Hepatocyte (in vitro differentiated cells): ENCODE results near the gene NKAIN2. TPM values are rescaled to one million over a fixed set of nuclear protein-coding genes. Genes with fewer than 3 reads are reported as not detected.

ENCODE experiments used
- DNase-seq: peaks from one replicate; pipeline ENCODE4 v3.0.0-alpha.2; 2016; ENCODE audit warnings: low spot score
- H2AFZ ChIP-seq: fragments of 200-600 bp; sonication (generic); 2 replicates; pipeline ENCODE4 v1.6.0; 2016; ENCODE audit warnings: antibody characterized with exemption, mild to moderate bottlenecking
- H3K27ac ChIP-seq: fragments of 200-600 bp; sonication (generic); 2 replicates; pipeline ENCODE4 v1.5.1; 2016; ENCODE audit warnings: mild to moderate bottlenecking
- H3K27me3 ChIP-seq: fragments of 200-600 bp; sonication (generic); 2 replicates; pipeline ENCODE4 v1.6.1; 2016
- H3K36me3 ChIP-seq: fragments of 200-600 bp; sonication (generic); replicated peaks from 2 replicates; pipeline ENCODE4 v1.5.1; 2016; ENCODE audit warnings: low read depth; ENCODE audit not compliant: insufficient read depth
- H3K4me1 ChIP-seq: fragments of 200-600 bp; sonication (generic); 2 replicates; pipeline ENCODE4 v1.5.1; 2016; ENCODE audit warnings: mild to moderate bottlenecking, moderate library complexity; ENCODE audit not compliant: insufficient read depth
- H3K4me2 ChIP-seq: fragments of 200-600 bp; sonication (generic); 2 replicates; pipeline ENCODE4 v1.6.0; 2016
- H3K4me3 ChIP-seq: fragments of 200-600 bp; sonication (generic); 2 replicates; pipeline ENCODE4 v1.5.1; 2016; ENCODE audit warnings: mild to moderate bottlenecking
- H3K79me2 ChIP-seq: fragments of 200-600 bp; sonication (generic); 2 replicates; pipeline ENCODE4 v1.6.0; 2017; ENCODE audit warnings: mild to moderate bottlenecking
- H3K9me2 ChIP-seq: fragments of 200-600 bp; sonication (generic); replicated peaks from 2 replicates; pipeline ENCODE4 v1.6.0; 2017; ENCODE audit warnings: mild to moderate bottlenecking; ENCODE audit not compliant: insufficient read depth
- H3K9me3 ChIP-seq: fragments of 200-600 bp; sonication (generic); 2 replicates; pipeline ENCODE4 v1.5.1; 2016; ENCODE audit warnings: low read depth, mild to moderate bottlenecking
- H4K20me1 ChIP-seq: fragments of 200-600 bp; sonication (generic); 2 replicates; pipeline ENCODE4 v1.6.0; 2016; ENCODE audit warnings: mild to moderate bottlenecking; ENCODE audit not compliant: insufficient read depth, poor library complexity, severe bottlenecking
- EZH2 ChIP-seq: fragments of 200-600 bp; sonication (generic); IDR thresholded peaks from 2 replicates; pipeline ENCODE4 v1.6.1; 2016; ENCODE audit warnings: antibody characterized with exemption, mild to moderate bottlenecking, borderline replicate concordance
- EZH2phosphoT487 ChIP-seq: fragments of 200-600 bp; sonication (generic); IDR thresholded peaks from one replicate; pipeline ENCODE4 v1.6.1; 2018; ENCODE audit warnings: antibody characterized with exemption, mild to moderate bottlenecking, low read depth, moderate library complexity; ENCODE audit not compliant: unreplicated experiment, severe bottlenecking
- WGBS: methylation state at CpG from one replicate; pipeline ENCODE4 v1.1.6; 2016; ENCODE audit warnings: low lambda C conversion rate; ENCODE audit errors: missing lambda C conversion rate; 5-methylcytosine and 5-hydroxymethylcytosine counted together
- polyA plus RNA-seq: library from polyadenylated mRNA; unstranded; fragments of >200 nt; fragmentation: Nextera tagmentation; extraction: Ambion mirVana; gene quantifications from 2 replicates; pipeline ENCODE4 v1.2.1, GENCODE V29; 2016
- total RNA-seq: library from RNA; depleted of rRNA; stranded (reverse); fragments of >200 nt; gene quantifications from 2 replicates; pipeline ENCODE4 v1.2.3, GENCODE V29; 2014
- TF ChIP-seq, protein P1 (sequence below): fragments of 200-600 bp; sonication (generic); IDR thresholded peaks from 2 replicates; pipeline ENCODE4 v1.5.1; 2016; ENCODE audit warnings: antibody characterized with exemption, mild to moderate bottlenecking; ENCODE audit not compliant: poor library complexity

Gene NKAIN2
- total and polyA plus RNA-seq, 2 experiments from 2014 or later = 0.48 to 2.6 TPM

DNA sequence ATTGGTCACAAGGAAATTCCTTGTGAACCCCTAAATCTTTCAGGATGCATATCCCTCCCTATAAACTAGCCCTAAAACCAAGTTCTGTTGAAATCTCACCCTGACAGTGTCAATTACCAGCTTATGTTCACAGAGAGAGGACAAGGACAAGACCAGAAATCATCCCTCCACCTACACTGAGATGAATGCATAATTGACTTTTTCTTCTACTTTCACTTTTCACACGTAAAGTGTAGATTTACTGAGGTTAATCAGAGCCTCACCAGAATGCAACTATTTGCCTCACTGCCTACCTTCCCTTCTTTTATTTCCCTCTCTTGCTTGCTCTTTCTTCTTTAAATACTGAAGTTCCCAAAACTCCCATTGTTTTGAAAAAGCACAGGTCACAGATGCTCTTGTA, 15.3 kb upstream of the NKAIN2 start:
- WGBS = 94% methylated on average over 1 of the region's 1 CpG
- H3K27me3 ChIP-seq = peaks cover 6% of the 10 kb centered on the region
- TF ChIP-seq EZH2phosphoT487 (no peak), EZH2 (no peak)
- TF ChIP-seq, protein P1, sequence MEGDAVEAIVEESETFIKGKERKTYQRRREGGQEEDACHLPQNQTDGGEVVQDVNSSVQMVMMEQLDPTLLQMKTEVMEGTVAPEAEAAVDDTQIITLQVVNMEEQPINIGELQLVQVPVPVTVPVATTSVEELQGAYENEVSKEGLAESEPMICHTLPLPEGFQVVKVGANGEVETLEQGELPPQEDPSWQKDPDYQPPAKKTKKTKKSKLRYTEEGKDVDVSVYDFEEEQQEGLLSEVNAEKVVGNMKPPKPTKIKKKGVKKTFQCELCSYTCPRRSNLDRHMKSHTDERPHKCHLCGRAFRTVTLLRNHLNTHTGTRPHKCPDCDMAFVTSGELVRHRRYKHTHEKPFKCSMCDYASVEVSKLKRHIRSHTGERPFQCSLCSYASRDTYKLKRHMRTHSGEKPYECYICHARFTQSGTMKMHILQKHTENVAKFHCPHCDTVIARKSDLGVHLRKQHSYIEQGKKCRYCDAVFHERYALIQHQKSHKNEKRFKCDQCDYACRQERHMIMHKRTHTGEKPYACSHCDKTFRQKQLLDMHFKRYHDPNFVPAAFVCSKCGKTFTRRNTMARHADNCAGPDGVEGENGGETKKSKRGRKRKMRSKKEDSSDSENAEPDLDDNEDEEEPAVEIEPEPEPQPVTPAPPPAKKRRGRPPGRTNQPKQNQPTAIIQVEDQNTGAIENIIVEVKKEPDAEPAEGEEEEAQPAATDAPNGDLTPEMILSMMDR = no peak
- no peaks in the 10 kb centered on the region for H3K79me2 ChIP-seq
- H2AFZ ChIP-seq = no peak overlapping the region
- H4K20me1 ChIP-seq = no peaks in the 10 kb centered on the region
- H3K36me3 ChIP-seq = no peaks in the 10 kb centered on the region
- H3K4me3 ChIP-seq = no peak overlapping the region
- no peaks in the 10 kb centered on the region for H3K4me1 ChIP-seq
- no peak overlapping the region for H3K27ac ChIP-seq
- DNase-seq = no peak
- no peaks in the 10 kb centered on the region for H3K9me3 ChIP-seq
- H3K4me2 ChIP-seq = no peak overlapping the region
- H3K9me2 ChIP-seq = no peaks in the 10 kb centered on the region

DNA sequence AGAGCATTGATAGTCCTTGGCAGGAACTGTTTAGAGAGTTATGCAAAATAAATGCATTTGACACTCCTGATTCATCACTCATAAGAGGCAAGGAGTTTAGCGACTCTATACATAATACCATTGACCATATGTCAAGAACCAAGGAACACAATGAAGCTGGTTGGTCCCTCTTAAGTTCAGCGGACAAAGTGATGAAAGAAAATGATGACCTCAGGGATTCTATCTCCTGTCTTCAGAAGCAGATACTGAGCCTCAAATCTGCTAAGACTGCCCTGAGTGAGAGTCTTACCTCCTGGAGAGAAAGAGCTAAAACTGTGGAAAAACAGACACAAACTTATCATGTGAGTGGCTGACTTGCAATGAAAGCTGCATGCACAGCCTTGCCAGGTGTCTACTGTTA, 9.5 kb upstream of the NKAIN2 start:
- 100% methylated on average over 2 of the region's 2 CpGs for WGBS

DNA sequence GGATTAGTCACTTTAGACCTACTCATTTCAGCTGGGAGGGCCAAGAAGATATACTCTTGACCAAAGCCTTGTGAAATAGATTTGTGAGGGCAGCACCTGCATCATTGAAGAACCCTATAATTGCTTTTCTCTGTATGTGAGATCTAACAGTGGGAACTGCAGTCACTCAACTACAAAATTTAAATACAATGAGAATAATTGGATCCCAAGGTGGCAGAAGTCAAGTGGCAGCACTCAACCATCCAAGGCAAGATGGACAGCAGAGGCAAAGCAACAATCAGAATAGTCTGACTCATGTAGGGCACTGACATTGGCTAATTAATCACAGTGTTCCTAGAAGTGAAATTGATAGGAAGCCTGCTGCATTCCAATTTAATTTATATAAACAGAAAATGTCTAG, 8.9 kb upstream of the NKAIN2 start:
- Histone ChIP-seq H3K27me3 (peaks cover 9% of the 10 kb centered on the region), H3K36me3 (no peaks in the 10 kb centered on the region), H3K4me2 (no peak overlapping the region), H3K4me1 (no peaks in the 10 kb centered on the region), H4K20me1 (no peaks in the 10 kb centered on the region), H3K9me2 (no peaks in the 10 kb centered on the region), H3K27ac (no peak overlapping the region), H3K4me3 (no peak overlapping the region), H3K79me2 (no peaks in the 10 kb centered on the region), H2AFZ (no peak overlapping the region), H3K9me3 (no peaks in the 10 kb centered on the region)
- TF ChIP-seq, protein P1 = no peak
- no peak for TF ChIP-seq EZH2phosphoT487
- no peak for TF ChIP-seq EZH2
- DNase-seq = no peak

More for the DNA sequence above, 9.5 kb upstream of the NKAIN2 start:
- H3K9me2 ChIP-seq = no peaks in the 10 kb centered on the region
- no peak overlapping the region for H3K4me2 ChIP-seq
- peaks cover 9% of the 10 kb centered on the region for H3K27me3 ChIP-seq
- H3K9me3 ChIP-seq = no peaks in the 10 kb centered on the region
- H3K4me3 ChIP-seq = no peak overlapping the region
- no peaks in the 10 kb centered on the region for H4K20me1 ChIP-seq
- H3K79me2 ChIP-seq = no peaks in the 10 kb centered on the region
- TF ChIP-seq EZH2phosphoT487 (no peak), EZH2 (no peak)
- TF ChIP-seq, protein P1 = no peak
- no peaks in the 10 kb centered on the region for H3K4me1 ChIP-seq
- H3K27ac ChIP-seq = no peak overlapping the region
- no peak for DNase-seq
- no peak overlapping the region for H2AFZ ChIP-seq
- no peaks in the 10 kb centered on the region for H3K36me3 ChIP-seq

DNA sequence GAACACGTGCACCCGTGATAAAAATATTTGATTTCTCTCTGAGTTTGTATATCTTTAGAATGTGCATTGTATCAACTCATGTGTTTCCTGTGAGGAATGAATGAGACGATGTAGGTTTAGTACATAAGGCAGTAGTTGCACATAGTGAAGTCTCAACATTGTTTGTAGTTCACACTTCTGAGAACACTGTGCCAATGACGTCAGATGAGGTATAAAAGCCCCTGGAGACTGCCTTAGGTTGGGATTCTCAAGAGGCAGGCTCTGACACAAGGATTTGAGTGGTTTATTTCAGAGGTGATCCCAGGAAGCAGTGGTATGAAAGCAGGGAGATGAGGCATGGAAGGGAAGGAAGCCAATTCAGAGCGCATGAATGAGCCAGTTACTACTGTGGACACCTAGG, 2.6 kb upstream of the NKAIN2 start:
- DNase-seq = no peak
- Histone ChIP-seq H3K79me2 (no peaks in the 10 kb centered on the region), H2AFZ (no peak overlapping the region), H3K27me3 (peaks cover 46% of the 10 kb centered on the region), H3K27ac (no peak overlapping the region), H3K36me3 (no peaks in the 10 kb centered on the region), H3K9me2 (no peaks in the 10 kb centered on the region), H3K9me3 (no peaks in the 10 kb centered on the region), H3K4me2 (no peak overlapping the region), H3K4me1 (no peaks in the 10 kb centered on the region), H3K4me3 (no peak overlapping the region), H4K20me1 (no peaks in the 10 kb centered on the region)
- no peak for TF ChIP-seq EZH2phosphoT487
- TF ChIP-seq, protein P1 = no peak
- no peak for TF ChIP-seq EZH2
- 88% methylated on average over 5 of the region's 5 CpGs for WGBS
